Right atrium auricular region (tissue), 2 donors: ENCODE results near the gene PRUNE2. TPM values are rescaled to one million over a fixed set of nuclear protein-coding genes. Genes with fewer than 3 reads are reported as not detected.

Experiments used
- DNase-seq: peaks from one replicate; pipeline ENCODE4 v3.0.0-alpha.2; 2019; ENCODE audit warnings: low spot score
- H3K27ac ChIP-seq, 2 donors: fragments of 200-600 bp; sonication (generic); 1 replicate in 1 of 2; 2 replicates in 1 of 2; pipeline ENCODE4 v1.5.1; 2016 to 2019
- H3K27me3 ChIP-seq, 2 donors: fragments of 200-600 bp; sonication (generic); one replicate each; pipeline versions ENCODE4 v1.5.1 to v1.6.0; 2017 to 2019
- H3K36me3 ChIP-seq: fragments of 200-600 bp; sonication (generic); one replicate; pipeline ENCODE4 v1.5.1; 2016
- H3K4me1 ChIP-seq, 2 donors: fragments of 200-600 bp; sonication (generic); one replicate each; pipeline versions ENCODE4 v1.5.1 to v1.6.0; 2017 to 2019
- H3K4me3 ChIP-seq, 2 donors: fragments of 200-600 bp; sonication (generic); 1 replicate in 1 of 2; 2 replicates in 1 of 2; pipeline ENCODE4 v1.5.1; 2017 to 2019; ENCODE audit warnings: mild to moderate bottlenecking in 1 of 2, moderate library complexity in 1 of 2
- H3K9me3 ChIP-seq, 2 donors: fragments of 200-600 bp; sonication (generic); one replicate each; pipeline ENCODE4 v1.5.1; 2019
- total RNA-seq, 2 donors: library from RNA; depleted of rRNA; stranded (reverse); fragments of >200 nt; gene quantifications; one replicate each; pipeline ENCODE4 v1.1.0, GENCODE V29; 2016
- TF ChIP-seq, protein P1 (sequence below), 2 donors: fragments of 200-600 bp; sonication (generic); IDR thresholded peaks; one replicate each; pipeline ENCODE4 v1.5.1; 2019; ENCODE audit warnings: antibody characterized with exemption in 2 of 2

The PRUNE2 gene
- total RNA-seq, 2 donors from 2014 or later, result 15.4 to 28.5 TPM

DNA sequence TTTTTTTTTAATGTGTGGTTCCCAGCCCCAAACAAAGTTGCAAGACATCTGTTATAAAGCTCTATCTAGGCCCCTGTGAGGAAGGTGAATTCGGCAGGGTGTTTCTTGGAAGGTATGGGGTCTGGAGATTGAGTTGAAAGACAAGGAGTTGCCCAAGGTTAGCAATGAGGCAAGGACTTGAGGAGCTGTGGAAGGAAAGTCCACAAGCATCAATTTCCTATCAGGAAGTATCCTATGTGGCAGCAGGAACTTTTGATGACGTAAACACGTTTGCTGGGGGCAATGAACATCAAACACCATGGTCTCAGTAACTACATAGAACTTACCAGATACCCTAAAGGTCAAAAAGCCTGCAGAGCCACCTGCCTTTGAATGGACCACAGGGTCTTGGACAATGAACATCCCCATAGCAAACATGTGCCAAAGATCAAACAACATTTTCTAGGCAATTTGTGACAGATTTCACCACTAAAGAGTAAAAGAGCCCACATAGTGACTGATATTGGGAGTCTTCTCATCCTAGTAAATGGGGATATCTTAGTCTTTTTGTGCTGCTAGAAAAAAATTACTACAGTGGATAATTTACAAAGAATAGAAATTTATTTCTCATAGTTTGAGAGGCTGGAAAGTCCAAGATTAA, 301.9 kb downstream of the PRUNE2 start:
- no peak for DNase-seq
- TF ChIP-seq, protein P1, sequence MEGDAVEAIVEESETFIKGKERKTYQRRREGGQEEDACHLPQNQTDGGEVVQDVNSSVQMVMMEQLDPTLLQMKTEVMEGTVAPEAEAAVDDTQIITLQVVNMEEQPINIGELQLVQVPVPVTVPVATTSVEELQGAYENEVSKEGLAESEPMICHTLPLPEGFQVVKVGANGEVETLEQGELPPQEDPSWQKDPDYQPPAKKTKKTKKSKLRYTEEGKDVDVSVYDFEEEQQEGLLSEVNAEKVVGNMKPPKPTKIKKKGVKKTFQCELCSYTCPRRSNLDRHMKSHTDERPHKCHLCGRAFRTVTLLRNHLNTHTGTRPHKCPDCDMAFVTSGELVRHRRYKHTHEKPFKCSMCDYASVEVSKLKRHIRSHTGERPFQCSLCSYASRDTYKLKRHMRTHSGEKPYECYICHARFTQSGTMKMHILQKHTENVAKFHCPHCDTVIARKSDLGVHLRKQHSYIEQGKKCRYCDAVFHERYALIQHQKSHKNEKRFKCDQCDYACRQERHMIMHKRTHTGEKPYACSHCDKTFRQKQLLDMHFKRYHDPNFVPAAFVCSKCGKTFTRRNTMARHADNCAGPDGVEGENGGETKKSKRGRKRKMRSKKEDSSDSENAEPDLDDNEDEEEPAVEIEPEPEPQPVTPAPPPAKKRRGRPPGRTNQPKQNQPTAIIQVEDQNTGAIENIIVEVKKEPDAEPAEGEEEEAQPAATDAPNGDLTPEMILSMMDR (IDR thresholded peaks at IDR 0.05), result no peak

DNA sequence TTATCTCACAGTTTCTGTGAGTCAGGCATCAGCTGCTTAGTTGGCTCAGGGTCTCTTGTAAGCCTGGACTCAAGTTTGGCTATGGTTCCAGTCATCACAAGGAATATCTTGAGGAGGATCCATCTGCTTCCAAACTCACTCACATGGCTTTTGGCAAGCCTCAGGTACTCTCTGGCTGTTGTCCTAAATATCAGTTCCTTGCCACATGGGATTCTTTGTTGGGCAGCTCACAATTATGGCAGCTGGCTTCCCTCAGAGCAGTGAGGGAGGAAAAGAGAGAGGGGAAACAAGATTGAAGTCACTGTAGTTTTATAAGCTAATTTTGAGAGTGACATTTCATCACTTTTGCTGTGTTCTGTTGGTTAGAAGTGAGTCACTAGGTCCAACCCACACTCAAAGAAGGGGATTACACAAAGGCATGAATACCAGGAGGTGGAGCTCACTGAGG, 302.4 kb downstream of the PRUNE2 start:
- no peak overlapping the region for H3K4me3 ChIP-seq
- TF ChIP-seq, protein P1 (IDR thresholded peaks at IDR 0.05), result no peak
- no peaks in the 10 kb centered on the region for H3K4me1 ChIP-seq
- no peak for DNase-seq
- H3K27me3 ChIP-seq, result no peaks in the 10 kb centered on the region
- H3K36me3 ChIP-seq, result no peaks in the 10 kb centered on the region
- no peaks in the 10 kb centered on the region for H3K9me3 ChIP-seq
- peak overlapping the region in 1 of 2 donors; percentile 14 for H3K27ac ChIP-seq

More for the DNA sequence above, 301.9 kb downstream of the PRUNE2 start:
- no peaks in the 10 kb centered on the region for H3K27me3 ChIP-seq
- no peaks in the 10 kb centered on the region for H3K9me3 ChIP-seq
- H3K4me1 ChIP-seq, result no peaks in the 10 kb centered on the region
- H3K4me3 ChIP-seq, result no peak overlapping the region
- no peaks in the 10 kb centered on the region for H3K36me3 ChIP-seq
- H3K27ac ChIP-seq, result no peak overlapping the region

DNA sequence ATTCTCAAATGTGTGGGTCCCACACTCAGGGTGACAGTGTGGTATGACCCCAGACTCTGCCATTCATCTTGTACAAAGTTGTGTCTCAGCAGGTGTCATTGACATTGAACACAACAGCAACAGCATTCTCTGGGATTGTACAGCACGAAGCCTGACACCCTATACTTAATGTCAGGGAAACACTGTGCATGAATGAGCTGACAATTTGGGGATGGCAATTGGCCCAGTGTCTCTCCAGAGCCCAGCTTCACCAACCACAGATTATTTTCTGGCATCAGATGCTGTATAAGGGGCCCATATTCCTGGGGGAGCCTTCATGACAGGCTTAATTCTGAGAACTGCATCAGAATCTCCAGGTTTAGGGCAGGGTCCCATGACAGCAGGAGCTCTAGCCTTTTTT, 303.7 kb downstream of the PRUNE2 start:
- no peak overlapping the region for H3K4me3 ChIP-seq
- H3K27ac ChIP-seq, result no peak overlapping the region
- H3K36me3 ChIP-seq, result no peaks in the 10 kb centered on the region
- H3K27me3 ChIP-seq, result no peaks in the 10 kb centered on the region
- DNase-seq, result no peak
- no peaks in the 10 kb centered on the region for H3K4me1 ChIP-seq
- TF ChIP-seq, protein P1 (IDR thresholded peaks at IDR 0.05), result no peak
- H3K9me3 ChIP-seq, result no peaks in the 10 kb centered on the region

DNA sequence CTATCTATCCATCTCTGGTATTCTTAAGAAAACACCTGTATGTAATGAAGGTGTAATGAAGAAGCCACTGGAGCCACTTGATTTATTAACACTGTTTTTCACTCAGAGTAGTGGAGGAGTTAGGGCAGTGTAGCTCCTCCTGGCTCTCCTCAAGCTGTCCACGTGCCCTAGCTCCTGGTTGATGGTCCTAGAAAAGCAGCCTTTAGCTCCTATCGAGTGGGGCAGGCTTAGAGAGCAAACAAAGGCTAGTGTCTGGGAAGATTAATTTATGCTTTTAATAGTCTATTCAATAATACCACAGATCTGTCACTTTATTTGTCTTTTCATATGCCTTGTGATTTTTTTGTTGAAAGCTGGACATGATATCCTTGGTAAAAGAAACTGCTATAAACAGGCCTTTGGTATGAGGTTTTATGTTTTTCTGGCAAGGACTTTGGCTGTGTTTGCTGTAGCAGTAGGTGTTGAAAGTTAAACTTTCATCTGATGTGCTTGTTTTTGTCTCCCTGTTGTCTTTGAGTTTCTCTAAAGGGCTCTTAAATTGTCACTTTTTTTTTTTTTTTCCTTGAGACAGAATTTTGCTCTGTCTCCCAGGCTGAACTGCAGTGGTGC, 305.8 kb downstream of the PRUNE2 start:
- H3K4me1 ChIP-seq, result no peaks in the 10 kb centered on the region
- DNase-seq, result no peak
- H3K27me3 ChIP-seq, result no peaks in the 10 kb centered on the region
- H3K36me3 ChIP-seq, result no peaks in the 10 kb centered on the region
- H3K27ac ChIP-seq, result no peak overlapping the region
- TF ChIP-seq, protein P1 (IDR thresholded peaks at IDR 0.05), result no peak
- H3K9me3 ChIP-seq, result no peaks in the 10 kb centered on the region
- H3K4me3 ChIP-seq, result no peak overlapping the region

DNA sequence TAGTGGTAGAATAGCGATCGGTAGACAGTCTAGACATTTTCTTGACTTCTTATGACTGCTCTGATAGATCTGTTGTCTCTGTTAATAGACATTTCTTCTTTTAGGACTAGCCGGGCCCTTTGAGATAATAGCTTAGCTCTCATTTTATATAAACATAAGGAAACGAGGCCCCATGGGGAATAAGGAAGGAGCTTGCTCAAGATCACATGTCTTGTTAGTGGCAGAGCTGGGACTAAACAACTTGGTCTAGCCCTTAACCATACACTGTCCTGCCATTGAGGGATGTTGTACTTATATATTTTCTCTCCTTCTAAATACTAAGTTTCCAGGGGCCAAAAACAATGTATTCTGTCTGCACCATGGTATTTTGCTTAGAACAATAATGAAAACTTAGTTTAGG, 306.9 kb downstream of the PRUNE2 start:
- TF ChIP-seq, protein P1 (IDR thresholded peaks at IDR 0.05), result no peak
- no peak for DNase-seq
- no peaks in the 10 kb centered on the region for H3K36me3 ChIP-seq
- H3K4me1 ChIP-seq, result no peaks in the 10 kb centered on the region
- no peak overlapping the region for H3K4me3 ChIP-seq
- no peaks in the 10 kb centered on the region for H3K27me3 ChIP-seq
- no peak overlapping the region for H3K27ac ChIP-seq
- no peaks in the 10 kb centered on the region for H3K9me3 ChIP-seq
